GM23338 (cell line): Measurements from ENCODE around the gene ACVR1C. TPM values are rescaled to one million over a fixed set of nuclear protein-coding genes. Genes with fewer than 3 reads are reported as not detected.
A peak's percentile ranks its signal among the peaks of the same experiment; 100 is the strongest.

Experiments
- ATAC-seq: fragments of 200-7000 bp; cut with Tn5 transposase; 3 replicates; pipeline ENCODE4 v1.9.1; 2020
- DNase-seq: peaks from one replicate; pipeline ENCODE4 v3.0.0-alpha.2; 2015; ENCODE audit warnings: low spot score
- H2AFZ ChIP-seq: fragments of 200-600 bp; sonication (generic); 2 replicates; pipeline ENCODE4 v1.8.0; 2016; ENCODE audit warnings: antibody characterized with exemption, mild to moderate bottlenecking, moderate library complexity
- H3F3A ChIP-seq: fragments of 200-600 bp; sonication (generic); replicated peaks from 2 replicates; pipeline ENCODE4 v1.8.0; 2017; ENCODE audit warnings: antibody characterized with exemption, mixed run types, low read depth
- H3K27ac ChIP-seq: fragments of 200-600 bp; sonication (generic); 2 replicates; pipeline ENCODE4 v1.6.1; 2016; ENCODE audit warnings: low read depth
- H3K27me3 ChIP-seq: fragments of 200-600 bp; sonication (generic); 2 replicates; pipeline ENCODE4 v1.8.0; 2016; ENCODE audit warnings: mild to moderate bottlenecking, mixed run types, moderate library complexity; ENCODE audit not compliant: insufficient read depth
- H3K36me3 ChIP-seq: fragments of 200-600 bp; sonication (generic); 2 replicates; pipeline ENCODE4 v1.8.0; 2016; ENCODE audit warnings: mild to moderate bottlenecking; ENCODE audit not compliant: insufficient read depth
- H3K4me1 ChIP-seq: fragments of 200-600 bp; sonication (generic); 2 replicates; pipeline ENCODE4 v1.8.0; 2016; ENCODE audit warnings: mild to moderate bottlenecking, moderate library complexity; ENCODE audit not compliant: insufficient read depth
- H3K4me2 ChIP-seq: fragments of 200-600 bp; sonication (generic); 2 replicates; pipeline ENCODE4 v1.7.1; 2017; ENCODE audit warnings: mixed run types
- H3K4me3 ChIP-seq: fragments of 200-600 bp; sonication (generic); 2 replicates; pipeline ENCODE4 v1.6.1; 2016; ENCODE audit warnings: mixed run types
- H3K79me2 ChIP-seq: fragments of 200-600 bp; sonication (generic); replicated peaks from 2 replicates; pipeline ENCODE4 v1.8.0; 2017; ENCODE audit warnings: mild to moderate bottlenecking; ENCODE audit not compliant: insufficient read depth
- H3K9me2 ChIP-seq: fragments of 200-600 bp; sonication (generic); 2 replicates; pipeline ENCODE4 v1.8.0; 2017; ENCODE audit not compliant: insufficient read depth
- H4K20me1 ChIP-seq: fragments of 200-600 bp; sonication (generic); replicated peaks from 2 replicates; pipeline ENCODE4 v1.8.0; 2017; ENCODE audit warnings: mild to moderate bottlenecking; ENCODE audit not compliant: insufficient read depth
- H3K27ac Mint-ChIP-seq: 2 replicates; pipeline ENCODE4 v1.8.0; 2020; ENCODE audit warnings: inconsistent platforms, mild to moderate bottlenecking, moderate library complexity, mixed read lengths
- H3K27me3 Mint-ChIP-seq: 3 replicates; pipeline ENCODE4 v1.8.0; 2022; ENCODE audit warnings: low read depth, mild to moderate bottlenecking, moderate library complexity, mixed read lengths, inconsistent platforms; ENCODE audit not compliant: insufficient read depth, poor library complexity
- H3K36me3 Mint-ChIP-seq: 3 replicates; pipeline ENCODE4 v1.8.0; 2021; ENCODE audit warnings: low read depth, mild to moderate bottlenecking, inconsistent platforms, moderate library complexity, mixed read lengths
- H3K4me1 Mint-ChIP-seq: 3 replicates; pipeline ENCODE4 v1.8.0; 2020; ENCODE audit warnings: mild to moderate bottlenecking, inconsistent platforms, mixed read lengths
- H3K4me3 Mint-ChIP-seq: 3 replicates; pipeline ENCODE4 v1.8.0; 2021; ENCODE audit warnings: moderate library complexity, mild to moderate bottlenecking, inconsistent platforms, mixed read lengths
- H3K9me3 Mint-ChIP-seq: 3 replicates; pipeline ENCODE4 v1.8.0; 2020; ENCODE audit warnings: moderate library complexity, mild to moderate bottlenecking, inconsistent platforms, mixed read lengths
- CREB1 ChIP-seq: fragments of 250-450 bp; sonication (Bioruptor Pico); IDR thresholded peaks from 2 replicates; pipeline ENCODE4 v1.5.0; 2020; ENCODE audit warnings: low read depth, mild to moderate bottlenecking, moderate library complexity
- CTCF ChIP-seq, 2 experiments: fragments of 200-600 bp in 1 of 2; sonication (generic) in 1 of 2; conservative IDR thresholded peaks; 2 replicates each; pipeline versions ENCODE4 v1.5.1 to v1.6.1; 2016 to 2017; ENCODE audit warnings: antibody characterized with exemption in 2 of 2, low read depth in 2 of 2, mild to moderate bottlenecking in 2 of 2, moderate library complexity in 1 of 2
- ETS1 ChIP-seq: IDR thresholded peaks from 2 replicates; pipeline ENCODE4 v1.6.1; 2016; ENCODE audit warnings: antibody characterized with exemption
- EZH2 ChIP-seq: fragments of 200-600 bp; sonication (generic); IDR thresholded peaks from one replicate; pipeline ENCODE4 v1.8.0; 2017; ENCODE audit warnings: antibody characterized with exemption, mild to moderate bottlenecking, low read depth; ENCODE audit not compliant: unreplicated experiment
- EZH2phosphoT487 ChIP-seq: fragments of 200-600 bp; sonication (generic); IDR thresholded peaks from one replicate; pipeline ENCODE4 v1.8.1; 2018; ENCODE audit warnings: antibody characterized with exemption; ENCODE audit not compliant: unreplicated experiment
- JUNB ChIP-seq: IDR thresholded peaks from one replicate; pipeline ENCODE4 v1.6.1; 2016; ENCODE audit warnings: antibody characterized with exemption; ENCODE audit not compliant: unreplicated experiment
- NANOG ChIP-seq: IDR thresholded peaks from 2 replicates; pipeline ENCODE4 v1.6.1; 2016; ENCODE audit warnings: antibody characterized with exemption, borderline replicate concordance
- POLR2AphosphoS5 ChIP-seq: IDR thresholded peaks from 2 replicates; pipeline ENCODE4 v1.6.1; 2016; ENCODE audit warnings: antibody characterized with exemption, low read depth
- REST ChIP-seq: IDR thresholded peaks from one replicate; pipeline ENCODE4 v1.6.1; 2018; ENCODE audit warnings: antibody characterized with exemption; ENCODE audit not compliant: unreplicated experiment
- STAT1 ChIP-seq: IDR thresholded peaks from one replicate; pipeline ENCODE4 v1.6.1; 2016; ENCODE audit warnings: antibody characterized with exemption; ENCODE audit not compliant: unreplicated experiment
- ZNF114 ChIP-seq: fragments of 250-450 bp; sonication (Bioruptor Pico); IDR thresholded peaks from 2 replicates; pipeline ENCODE4 v1.5.0; 2020; ENCODE audit warnings: mild to moderate bottlenecking, moderate library complexity
- ZNF331 ChIP-seq: fragments of 250-450 bp; sonication (Bioruptor Pico); IDR thresholded peaks from 2 replicates; pipeline ENCODE4 v1.5.0; 2020; ENCODE audit warnings: low read depth, mild to moderate bottlenecking, moderate library complexity
- ZNF462 ChIP-seq: fragments of 250-450 bp; sonication (Bioruptor Pico); IDR thresholded peaks from 2 replicates; pipeline ENCODE4 v1.5.0; 2020; ENCODE audit warnings: mild to moderate bottlenecking, moderate library complexity
- polyA plus RNA-seq: library from polyadenylated mRNA; unstranded; fragments of >200 nt; fragmentation: Nextera tagmentation; extraction: Ambion mirVana; gene quantifications from 2 replicates; pipeline ENCODE4 v1.2.1, GENCODE V29; 2016
- total RNA-seq: library from RNA; depleted of rRNA; stranded (reverse); fragments of >200 nt; shearing (Covaris generic); gene quantifications from 2 replicates; pipeline ENCODE4 v1.2.3, GENCODE V29; 2014

The ACVR1C gene
- total and polyA plus RNA-seq, 2 experiments from 2014 or later, result 0.61 to 0.94 TPM

- Histone ChIP-seq H3K27ac (no peak overlapping the region), H3K4me3 (no peak overlapping the region), H3K27me3 (no peaks in the 10 kb centered on the region), H3K36me3 (no peaks in the 10 kb centered on the region), H3F3A (no peaks in the 10 kb centered on the region), H2AFZ (0 out of 2 replicates have a peak overlapping the region, but pooled peaks have one; percentile 35), H3K4me2 (no peak overlapping the region), H3K9me2 (no peaks in the 10 kb centered on the region), H4K20me1 (no peaks in the 10 kb centered on the region), H3K79me2 (no peaks in the 10 kb centered on the region), H3K4me1 (no peaks in the 10 kb centered on the region)
- H3K27me3 Mint-ChIP-seq, result peaks cover 2% of the 10 kb centered on the region
- no peak overlapping the region for H3K27ac Mint-ChIP-seq
- no peaks in the 10 kb centered on the region for H3K9me3 Mint-ChIP-seq
- H3K36me3 Mint-ChIP-seq, result no peaks in the 10 kb centered on the region
- no peak for TF ChIP-seq ZNF331 (CRISPR knock-in tag)
- no peak for TF ChIP-seq EZH2phosphoT487
- no peak for TF ChIP-seq REST
- no peak for TF ChIP-seq CTCF (conservative IDR thresholded peaks at IDR 0.05; ENCODE audit: low read depth in 2 of 2)
- no peak for TF ChIP-seq STAT1
- no peak for TF ChIP-seq CREB1 (CRISPR knock-in tag)
- no peak for TF ChIP-seq ZNF114 (CRISPR knock-in tag)
- TF ChIP-seq POLR2AphosphoS5, result no peak
- TF ChIP-seq ZNF462 (CRISPR knock-in tag), result no peak
- no peak for TF ChIP-seq EZH2
- TF ChIP-seq JUNB, result no peak
- TF ChIP-seq ETS1, result no peak
- no peak for TF ChIP-seq NANOG
- no peak overlapping the region for H3K4me3 Mint-ChIP-seq
- ATAC-seq, result no peak
- H3K4me1 Mint-ChIP-seq, result no peaks in the 10 kb centered on the region
- DNase-seq, result no peak
These were observed 148.3 kb downstream of the ACVR1C start for GRCh38 chr2:157480182-157480961.
